HepG2 (cell line): ENCODE measurements around the gene GRIK2. TPM values are rescaled to one million over a fixed set of nuclear protein-coding genes. Genes with fewer than 3 reads are reported as not detected.

Experiments used
- ATAC-seq: fragments of 200-7000 bp; cut with Tn5 transposase; 3 replicates; pipeline ENCODE4 v1.9.1; 2020; ENCODE audit warnings: mild to moderate bottlenecking, moderate library complexity
- BruUV-seq: library from RNA; stranded (reverse); fragments of 400-500 nt; replicated peaks from 2 replicates; lab custom pipeline; 2021; lab: Mats Ljungman, UMichigan
- CTCF ChIA-PET: fragments of 300-600 bp; formaldehyde crosslinking; extraction: SDS; loops from one replicate; lab custom pipeline; 2021; ENCODE audit warnings: low total read pairs, inconsistent platforms, low intra/inter-chr PET ratio; lab: Yijun Ruan, JAX
- POLR2A ChIA-PET: fragments of 350-600 bp; sonication (Branson Sonifier 250); formaldehyde crosslinking; loops from one replicate; lab custom pipeline; 2020; ENCODE audit warnings: antibody characterized with exemption, inconsistent platforms; lab: Yijun Ruan, JAX
- DNase-seq: peaks from one replicate; pipeline ENCODE4 v3.0.0-alpha.2; 2015; ENCODE audit warnings: low spot score
- FAIRE-seq: peaks from 3 replicates; lab custom pipeline; 2011; peaks lifted over from hg19 to GRCh38; lab: Jason Lieb, UNC
- H2AFZ ChIP-seq: one replicate; pipeline ENCODE4 v1.6.1; 2011; ENCODE audit warnings: low read length, inconsistent platforms
- H3K27ac ChIP-seq: fragments of 300-600 bp; 3 replicates; pipeline ENCODE4 v1.8.0; 2011; ENCODE audit warnings: mixed run types, mild to moderate bottlenecking, mixed read lengths, low read length, inconsistent platforms; ENCODE audit not compliant: insufficient read depth; ENCODE audit errors: extremely low read length
- H3K27me3 ChIP-seq, 2 experiments: fragments of 200-600 bp in 1 of 2; 2 replicates in 1 of 2; 3 replicates in 1 of 2; pipeline versions ENCODE4 v1.6.0 to v1.8.0; 2011; ENCODE audit warnings: low read length in 2 of 2, mild to moderate bottlenecking in 2 of 2, moderate library complexity in 2 of 2, inconsistent platforms in 1 of 2; ENCODE audit not compliant: insufficient read depth in 2 of 2, control insufficient read depth in 1 of 2
- H3K36me3 ChIP-seq, 2 experiments: fragments of 200-600 bp in 1 of 2; replicated peaks in 1 of 2; 2 replicates in 1 of 2; 3 replicates in 1 of 2; pipeline versions ENCODE4 v1.5.1 to v1.8.0; 2011; ENCODE audit warnings: low read length in 2 of 2, inconsistent platforms in 1 of 2; ENCODE audit not compliant: insufficient read depth in 2 of 2, control insufficient read depth in 1 of 2
- H3K4me1 ChIP-seq: 2 replicates; pipeline ENCODE4 v1.5.1; 2012; ENCODE audit warnings: low read length, inconsistent platforms; ENCODE audit not compliant: insufficient read depth
- H3K4me2 ChIP-seq: 2 replicates; pipeline ENCODE4 v1.6.0; 2011; ENCODE audit warnings: low read depth, low read length, inconsistent platforms
- H3K4me3 ChIP-seq, 3 experiments: fragments of 200-600 bp in 1 of 3; sonication (generic), shearing (Covaris generic) in 1 of 3; replicated peaks in 1 of 3; 2 replicates each; pipeline ENCODE4 v1.5.1; 2011 to 2016; ENCODE audit warnings: low read length in 3 of 3, inconsistent platforms in 2 of 3, low read depth in 2 of 3, mild to moderate bottlenecking in 2 of 3, control low read depth in 1 of 3, mixed read lengths in 1 of 3; ENCODE audit not compliant: insufficient read depth in 1 of 3
- H3K79me2 ChIP-seq: one replicate; pipeline ENCODE4 v1.6.1; 2011; ENCODE audit warnings: low read length, inconsistent platforms; ENCODE audit not compliant: insufficient read depth
- H3K9ac ChIP-seq: 2 replicates; pipeline ENCODE4 v1.6.0; 2011; ENCODE audit warnings: mild to moderate bottlenecking, low read depth, low read length, inconsistent platforms; ENCODE audit not compliant: insufficient read depth
- H3K9me3 ChIP-seq: 2 replicates; pipeline ENCODE4 v1.5.1; 2012; ENCODE audit warnings: mild to moderate bottlenecking, low read length
- H4K20me1 ChIP-seq: 2 replicates; pipeline ENCODE4 v1.6.0; 2011; ENCODE audit warnings: inconsistent platforms, mild to moderate bottlenecking, low read length, moderate library complexity; ENCODE audit not compliant: insufficient read depth
- CBX2 ChIP-seq, 2 experiments: fragments of 200-600 bp in 1 of 2; sonication (generic); formaldehyde crosslinking in 1 of 2; IDR thresholded peaks; 2 replicates each; pipeline versions ENCODE4 v1.7.0 to v1.8.1; 2018 to 2022; ENCODE audit warnings: low read depth in 2 of 2, low read length in 1 of 2, mild to moderate bottlenecking in 1 of 2, missing genetic modification reagents in 1 of 2
- ELF1 ChIP-seq: sonication (generic); formaldehyde crosslinking; IDR thresholded peaks from 2 replicates; pipeline ENCODE4 v1.4.0; 2020; ENCODE audit warnings: missing genetic modification reagents
- FOXA1 ChIP-seq, 2 experiments: fragments of 450-650 bp in 1 of 2; sonication (generic) in 1 of 2; formaldehyde crosslinking in 1 of 2; IDR thresholded peaks; 2 replicates each; pipeline versions ENCODE4 v1.4.0 to v1.6.1; 2016 to 2020; ENCODE audit warnings: missing genetic modification reagents in 1 of 2
- FOXC1 ChIP-seq: sonication (generic); formaldehyde crosslinking; IDR thresholded peaks from 2 replicates; pipeline ENCODE4 v1.8.0; 2022; ENCODE audit warnings: mild to moderate bottlenecking, missing genetic modification reagents, borderline replicate concordance
- GABPA ChIP-seq, 2 experiments: IDR thresholded peaks; 2 replicates each; pipeline ENCODE4 v1.6.1; 2011 to 2016; ENCODE audit warnings: low read depth in 2 of 2, low read length in 1 of 2, missing biosample characterization in 1 of 2, missing genetic modification characterization in 1 of 2
- GATAD2A ChIP-seq: IDR thresholded peaks from 2 replicates; pipeline ENCODE4 v1.6.1; 2016
- HBP1 ChIP-seq: IDR thresholded peaks from 2 replicates; pipeline ENCODE4 v1.6.1; 2016; ENCODE audit warnings: low read depth, control low read depth
- JUNB ChIP-seq: sonication (generic); formaldehyde crosslinking; IDR thresholded peaks from 2 replicates; pipeline ENCODE4 v1.8.0; 2022; ENCODE audit warnings: missing genetic modification reagents, mild to moderate bottlenecking, borderline replicate concordance
- PLSCR1 ChIP-seq: sonication (generic); formaldehyde crosslinking; IDR thresholded peaks from 2 replicates; pipeline ENCODE4 v1.5.0; 2020; ENCODE audit warnings: missing genetic modification reagents, mild to moderate bottlenecking, borderline replicate concordance
- RFXAP ChIP-seq: sonication (generic); formaldehyde crosslinking; IDR thresholded peaks from 2 replicates; pipeline ENCODE4 v1.4.0; 2020; ENCODE audit warnings: missing genetic modification reagents, borderline replicate concordance
- ZFP90 ChIP-seq: sonication (generic); formaldehyde crosslinking; IDR thresholded peaks from 2 replicates; pipeline ENCODE4 v1.8.0; 2022; ENCODE audit warnings: missing genetic modification reagents, mild to moderate bottlenecking, inconsistent platforms, borderline replicate concordance
- ZFX ChIP-seq: sonication (generic); formaldehyde crosslinking; IDR thresholded peaks from 2 replicates; pipeline ENCODE4 v1.4.0; 2020; ENCODE audit warnings: mild to moderate bottlenecking, low read depth, missing genetic modification reagents, moderate library complexity
- ZNF496 ChIP-seq: sonication (generic); formaldehyde crosslinking; IDR thresholded peaks from 2 replicates; pipeline ENCODE4 v1.8.1; 2023; ENCODE audit warnings: mild to moderate bottlenecking, moderate library complexity, missing genetic modification reagents; ENCODE audit not compliant: insufficient replicate concordance
- ZNF816 ChIP-seq: sonication (generic); formaldehyde crosslinking; IDR thresholded peaks from 2 replicates; pipeline ENCODE4 v1.8.0; 2022; ENCODE audit warnings: missing genetic modification reagents, mild to moderate bottlenecking, borderline replicate concordance
- WGBS: methylation state at CpG from one replicate; pipeline ENCODE4 v1.1.6; 2017; ENCODE audit warnings: low lambda C conversion rate; 5-methylcytosine and 5-hydroxymethylcytosine counted together
- in situ Hi-C: cut with HindIII; loops from 2 replicates; pipeline ENCODE4 v1.10.0; 2017; ENCODE audit warnings: low pct_unique_long_range_greater_than_20kb; ENCODE audit not compliant: extremely low pct_ligation_motif_present
- intact Hi-C: fragments of 100-400 bp; cut with micrococcal nuclease; formaldehyde crosslinking; loops from one replicate; pipeline ENCODE4 v1.10.0; 2022; ENCODE audit not compliant: unreplicated experiment
- polyA plus RNA-seq, 8 experiments: library from polyadenylated mRNA; depleted of rRNA in 3 of 8; stranded (reverse) in 7 of 8; unstranded in 1 of 8; fragments of >200 nt; fragmentation: Illumina TruSeq in 4 of 8; extraction: Trizol in 4 of 8; gene quantifications; 2 replicates each; pipeline versions ENCODE4 v1.2.1 to v1.2.3, GENCODE V29; 2011 to 2016; ENCODE audit warnings: low read depth in 4 of 8, missing spikeins in 1 of 8, mixed read lengths in 1 of 8; ENCODE audit not compliant: insufficient read depth in 1 of 8
- total RNA-seq, 5 experiments: library from RNA; depleted of rRNA; stranded (reverse); fragments of >200 nt; fragmentation: Illumina TruSeq; extraction: Trizol; gene quantifications; 2 replicates each; pipeline ENCODE4 v1.2.3, GENCODE V29; 2016; ENCODE audit warnings: low read depth in 1 of 5
- TF ChIP-seq, protein P1 (sequence below): sonication (generic); formaldehyde crosslinking; IDR thresholded peaks from 2 replicates; pipeline ENCODE4 v1.4.0; 2020; ENCODE audit warnings: mild to moderate bottlenecking, missing genetic modification reagents
- TF ChIP-seq, protein P2 (sequence below): sonication (generic); formaldehyde crosslinking; IDR thresholded peaks from 2 replicates; pipeline ENCODE4 v1.4.0; 2020; ENCODE audit warnings: missing genetic modification reagents, mild to moderate bottlenecking, borderline replicate concordance
- TF ChIP-seq, protein P3 (sequence below): IDR thresholded peaks from 2 replicates; pipeline ENCODE4 v1.6.1; 2016

GRIK2 gene
- total and polyA plus RNA-seq, 2 of the 13 experiments (the other 11 are each of a cell fraction or from before 2014, with no cell fraction given) = not detected

DNA sequence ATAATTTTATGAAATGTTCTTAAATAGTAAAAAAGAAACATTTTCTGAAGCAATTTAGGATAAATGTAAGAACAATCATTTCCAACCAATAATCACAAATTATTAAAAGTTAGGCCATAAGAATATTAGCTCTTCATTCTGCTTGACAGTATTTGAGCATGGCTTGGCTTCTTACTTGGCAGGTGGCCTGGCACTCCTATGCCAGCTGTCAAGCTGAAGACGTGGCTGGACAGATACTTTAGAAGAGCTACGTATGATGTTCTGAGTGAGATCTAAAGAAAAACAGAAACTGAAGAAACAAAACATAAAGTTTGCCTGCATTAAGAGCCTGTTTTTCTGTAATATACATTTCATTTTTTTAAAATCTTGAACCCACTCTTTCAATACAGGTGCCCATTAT, 438.9 kb downstream of the GRIK2 start (continued):
- TF ChIP-seq ZNF496 (no peak), PLSCR1 (CRISPR knock-in tag) (no peak), GATAD2A (no peak), FOXC1 (no peak), JUNB (CRISPR knock-in tag) (no peak), GABPA (IDR thresholded peaks at IDR 0.05; ENCODE audit: low read depth, low read length) (no peak), GABPA (CRISPR knock-in tag; IDR thresholded peaks at IDR 0.05; ENCODE audit: low read depth) (no peak), ZFP90 (CRISPR knock-in tag) (no peak)
- TF ChIP-seq, protein P1, sequence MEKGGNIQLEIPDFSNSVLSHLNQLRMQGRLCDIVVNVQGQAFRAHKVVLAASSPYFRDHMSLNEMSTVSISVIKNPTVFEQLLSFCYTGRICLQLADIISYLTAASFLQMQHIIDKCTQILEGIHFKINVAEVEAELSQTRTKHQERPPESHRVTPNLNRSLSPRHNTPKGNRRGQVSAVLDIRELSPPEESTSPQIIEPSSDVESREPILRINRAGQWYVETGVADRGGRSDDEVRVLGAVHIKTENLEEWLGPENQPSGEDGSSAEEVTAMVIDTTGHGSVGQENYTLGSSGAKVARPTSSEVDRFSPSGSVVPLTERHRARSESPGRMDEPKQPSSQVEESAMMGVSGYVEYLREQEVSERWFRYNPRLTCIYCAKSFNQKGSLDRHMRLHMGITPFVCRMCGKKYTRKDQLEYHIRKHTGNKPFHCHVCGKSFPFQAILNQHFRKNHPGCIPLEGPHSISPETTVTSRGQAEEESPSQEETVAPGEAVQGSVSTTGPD = no peak

GRCh38 chr6:101840100-101840499, 446.6 kb downstream of the GRIK2 start:
- CTCF ChIA-PET = no interaction called here
- Histone ChIP-seq H3K4me2 (no peak overlapping the region), H3K27me3 (no peaks in the 10 kb centered on the region), H3K36me3 (no peaks in the 10 kb centered on the region), H3K4me1 (no peaks in the 10 kb centered on the region), H3K27ac (no peak overlapping the region), H3K9ac (no peak overlapping the region), H3K79me2 (no peaks in the 10 kb centered on the region), H3K9me3 (no peaks in the 10 kb centered on the region), H2AFZ (no peak overlapping the region), H3K4me3 (no peak overlapping the region), H4K20me1 (no peaks in the 10 kb centered on the region)
- intact Hi-C loops = no loop called here
- no peak for DNase-seq
- ATAC-seq = no peak
- in situ Hi-C loops = no loop called here
- FAIRE-seq = no peak
- no TSS peak for BruUV-seq
- POLR2A ChIA-PET = no interaction called here
- 0% methylated on average over 1 of the region's 1 CpG for WGBS
- TF ChIP-seq, protein P2, sequence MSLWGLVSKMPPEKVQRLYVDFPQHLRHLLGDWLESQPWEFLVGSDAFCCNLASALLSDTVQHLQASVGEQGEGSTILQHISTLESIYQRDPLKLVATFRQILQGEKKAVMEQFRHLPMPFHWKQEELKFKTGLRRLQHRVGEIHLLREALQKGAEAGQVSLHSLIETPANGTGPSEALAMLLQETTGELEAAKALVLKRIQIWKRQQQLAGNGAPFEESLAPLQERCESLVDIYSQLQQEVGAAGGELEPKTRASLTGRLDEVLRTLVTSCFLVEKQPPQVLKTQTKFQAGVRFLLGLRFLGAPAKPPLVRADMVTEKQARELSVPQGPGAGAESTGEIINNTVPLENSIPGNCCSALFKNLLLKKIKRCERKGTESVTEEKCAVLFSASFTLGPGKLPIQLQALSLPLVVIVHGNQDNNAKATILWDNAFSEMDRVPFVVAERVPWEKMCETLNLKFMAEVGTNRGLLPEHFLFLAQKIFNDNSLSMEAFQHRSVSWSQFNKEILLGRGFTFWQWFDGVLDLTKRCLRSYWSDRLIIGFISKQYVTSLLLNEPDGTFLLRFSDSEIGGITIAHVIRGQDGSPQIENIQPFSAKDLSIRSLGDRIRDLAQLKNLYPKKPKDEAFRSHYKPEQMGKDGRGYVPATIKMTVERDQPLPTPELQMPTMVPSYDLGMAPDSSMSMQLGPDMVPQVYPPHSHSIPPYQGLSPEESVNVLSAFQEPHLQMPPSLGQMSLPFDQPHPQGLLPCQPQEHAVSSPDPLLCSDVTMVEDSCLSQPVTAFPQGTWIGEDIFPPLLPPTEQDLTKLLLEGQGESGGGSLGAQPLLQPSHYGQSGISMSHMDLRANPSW (CRISPR knock-in tag) = no peak
- TF ChIP-seq HBP1 (no peak), CBX2 (IDR thresholded peaks at IDR 0.05; ENCODE audit: low read depth, low read length) (no peak), CBX2 (CRISPR knock-in tag; IDR thresholded peaks at IDR 0.05; ENCODE audit: low read depth) (no peak), ZNF816 (no peak), FOXA1 (IDR thresholded peaks at IDR 0.05) (no peak), FOXA1 (CRISPR knock-in tag; IDR thresholded peaks at IDR 0.05) (no peak), ZFX (CRISPR knock-in tag) (no peak), RFXAP (CRISPR knock-in tag) (no peak), ELF1 (CRISPR knock-in tag) (no peak)
- TF ChIP-seq, protein P3, sequence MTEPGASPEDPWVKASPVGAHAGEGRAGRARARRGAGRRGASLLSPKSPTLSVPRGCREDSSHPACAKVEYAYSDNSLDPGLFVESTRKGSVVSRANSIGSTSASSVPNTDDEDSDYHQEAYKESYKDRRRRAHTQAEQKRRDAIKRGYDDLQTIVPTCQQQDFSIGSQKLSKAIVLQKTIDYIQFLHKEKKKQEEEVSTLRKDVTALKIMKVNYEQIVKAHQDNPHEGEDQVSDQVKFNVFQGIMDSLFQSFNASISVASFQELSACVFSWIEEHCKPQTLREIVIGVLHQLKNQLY (CRISPR knock-in tag) = no peak
